DMS79 treated with DMSO at 0.1 percent for 48 hours (cell line): ENCODE measurements around the gene SSUH2.
"Not testable (repeated sequence)": the region's sequence is repeated elsewhere in the genome, so short reads cannot be mapped to it uniquely, and the experiment has no call there.

Source experiments
- DNase-seq: peaks from one replicate; lab custom pipeline; 2025; lab: John Stamatoyannopoulos, UW

The SSUH2 gene, protein sequence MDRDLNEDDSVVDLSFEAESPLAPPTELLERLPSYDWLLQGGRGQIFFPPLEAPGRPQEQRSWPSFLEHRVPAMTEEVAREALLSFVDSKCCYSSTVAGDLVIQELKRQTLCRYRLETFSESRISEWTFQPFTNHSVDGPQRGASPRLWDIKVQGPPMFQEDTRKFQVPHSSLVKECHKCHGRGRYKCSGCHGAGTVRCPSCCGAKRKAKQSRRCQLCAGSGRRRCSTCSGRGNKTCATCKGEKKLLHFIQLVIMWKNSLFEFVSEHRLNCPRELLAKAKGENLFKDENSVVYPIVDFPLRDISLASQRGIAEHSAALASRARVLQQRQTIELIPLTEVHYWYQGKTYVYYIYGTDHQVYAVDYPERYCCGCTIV

DNA sequence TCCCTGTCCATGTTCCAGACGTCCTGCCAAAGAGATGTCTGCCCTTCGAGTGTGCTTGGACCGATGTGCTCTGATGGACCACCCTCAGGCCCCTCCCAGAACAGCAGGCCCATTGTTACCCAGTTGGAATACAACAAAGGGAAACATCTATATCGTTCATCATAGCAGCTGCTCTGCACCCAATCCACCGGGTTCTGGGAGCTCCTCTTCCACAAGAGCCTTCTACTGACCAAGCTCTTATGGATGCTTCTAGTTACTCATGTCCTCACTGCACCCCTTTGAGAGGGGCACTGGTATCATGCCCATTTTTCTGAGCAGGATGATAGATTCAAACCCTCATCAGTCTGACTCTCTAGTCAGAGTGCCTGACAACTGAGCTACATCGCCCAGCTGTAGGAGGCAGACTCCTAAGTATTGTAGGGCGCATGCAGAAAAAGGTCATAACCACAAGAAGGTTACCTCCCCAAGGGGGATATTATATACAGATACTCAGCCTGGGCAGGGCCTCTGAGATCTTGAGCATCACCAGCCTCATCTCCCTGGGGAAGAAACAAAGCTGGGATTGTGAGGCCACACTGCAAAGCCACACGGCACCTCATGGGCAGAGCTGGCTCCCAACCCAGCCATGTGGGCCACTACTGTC, at the start of gene SSUH2:
TSS of gene SSUH2 (minus strand) at position 51 of the 643 bp plus-strand sequence. CDS start at position 11, 40 bp downstream.
- DNase-seq = no peak

DNA sequence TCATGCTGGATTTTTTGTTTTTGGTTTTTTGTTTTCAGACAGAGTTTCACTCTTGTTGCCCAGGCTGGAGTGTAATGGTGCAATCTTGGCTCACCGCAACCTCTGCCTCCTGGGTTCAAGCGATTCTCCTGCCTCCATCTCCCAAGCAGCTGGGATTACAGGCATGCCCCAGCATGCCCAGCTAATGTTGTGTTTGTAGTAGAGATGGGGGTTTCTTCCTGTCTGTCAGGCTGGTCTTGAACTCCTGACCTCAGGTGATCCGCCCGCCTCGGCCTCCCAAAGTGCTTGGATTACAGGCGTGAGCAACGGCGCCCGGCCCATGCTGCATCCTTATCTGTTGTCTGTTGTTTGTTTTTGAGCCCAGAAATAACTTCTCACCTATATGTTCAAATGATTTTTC, 46.7 kb upstream of the SSUH2 start:
- not testable (repeated sequence) for DNase-seq

DNA sequence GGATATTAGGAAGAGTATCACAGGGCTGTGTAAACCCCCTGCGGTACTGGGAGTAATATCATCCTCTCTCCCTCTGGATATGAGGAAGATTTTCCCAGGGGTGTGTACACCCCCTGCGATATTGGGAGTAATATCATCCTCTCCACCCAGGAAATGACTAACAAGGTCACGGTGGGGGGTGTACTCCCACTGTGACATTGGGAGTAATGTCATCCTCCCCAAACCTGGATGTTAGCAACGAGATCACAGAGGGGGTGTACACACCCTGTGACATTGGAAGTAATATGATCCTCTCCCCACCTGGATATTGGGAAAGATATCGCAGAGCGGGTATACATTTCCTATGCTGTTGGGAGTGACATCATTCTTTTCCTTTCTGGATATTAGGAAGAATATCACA, 40.4 kb upstream of the SSUH2 start:
- not testable (repeated sequence) for DNase-seq

DNA sequence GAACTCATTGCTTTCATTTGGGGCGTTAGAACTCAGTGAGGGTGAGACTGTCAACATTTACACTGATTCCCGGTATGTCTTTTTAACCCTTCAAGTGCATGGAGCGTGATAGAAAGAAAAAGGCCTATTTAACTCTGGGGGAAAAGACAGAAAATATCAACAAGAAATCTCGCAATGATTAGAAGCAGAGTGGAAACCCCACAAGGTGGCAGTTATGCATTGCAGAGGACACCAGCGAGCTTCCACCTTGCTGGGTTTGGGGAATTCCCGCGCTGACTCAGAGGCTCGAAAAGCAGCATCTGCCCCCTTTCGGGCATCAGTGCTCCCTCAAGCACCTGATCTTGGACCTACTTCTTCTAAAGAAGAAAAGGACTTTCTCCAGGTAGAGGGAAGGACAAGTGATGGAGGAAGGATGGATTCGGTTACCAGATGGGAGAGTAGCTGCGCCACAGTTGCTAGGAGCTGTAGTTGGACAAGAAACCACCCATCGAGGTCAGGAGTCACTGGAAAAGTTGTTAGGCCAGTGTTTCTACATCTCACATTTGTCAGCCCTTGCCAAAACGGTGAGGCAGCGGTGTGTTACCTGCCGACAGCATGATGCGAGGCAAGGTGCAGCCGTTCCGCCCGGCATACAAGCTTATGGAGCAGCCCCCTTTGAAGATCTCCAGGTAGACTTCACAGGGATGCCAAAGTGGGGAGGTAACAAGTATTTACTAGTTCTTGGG, 38.4 kb upstream of the SSUH2 start:
- not testable (repeated sequence) for DNase-seq

DNA sequence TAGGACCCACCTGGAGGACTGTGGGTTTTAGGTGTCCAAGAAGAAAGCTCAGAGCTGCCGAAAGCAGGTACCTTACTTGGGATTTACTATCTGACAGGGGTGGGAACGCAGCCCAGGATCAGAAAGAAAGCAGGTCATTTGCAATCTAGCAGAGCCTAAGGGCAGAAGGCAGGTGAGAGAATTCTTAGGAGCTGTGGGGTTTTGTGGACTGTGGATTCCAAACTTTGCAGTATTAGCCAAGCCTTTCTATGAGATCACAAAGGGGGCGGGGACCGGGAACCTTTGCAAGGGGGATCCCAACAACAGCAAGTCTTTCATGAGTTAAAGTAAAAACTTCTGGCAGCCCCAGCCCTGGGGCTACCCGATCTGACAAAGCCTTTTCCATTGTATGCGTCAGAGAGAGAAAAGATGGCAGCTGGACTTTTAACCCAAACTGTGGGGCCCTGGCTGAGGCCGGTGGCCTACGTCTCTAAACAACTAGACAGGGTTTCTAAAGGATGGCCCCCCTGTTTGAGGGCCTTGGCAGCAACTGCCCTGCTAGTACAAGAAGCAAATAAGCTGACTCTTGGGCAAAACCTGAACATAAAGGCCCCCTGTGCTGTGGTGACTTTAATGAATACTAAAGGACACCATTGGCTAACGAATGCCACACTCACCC, 37.4 kb upstream of the SSUH2 start:
- DNase-seq = not testable (repeated sequence)

DNA sequence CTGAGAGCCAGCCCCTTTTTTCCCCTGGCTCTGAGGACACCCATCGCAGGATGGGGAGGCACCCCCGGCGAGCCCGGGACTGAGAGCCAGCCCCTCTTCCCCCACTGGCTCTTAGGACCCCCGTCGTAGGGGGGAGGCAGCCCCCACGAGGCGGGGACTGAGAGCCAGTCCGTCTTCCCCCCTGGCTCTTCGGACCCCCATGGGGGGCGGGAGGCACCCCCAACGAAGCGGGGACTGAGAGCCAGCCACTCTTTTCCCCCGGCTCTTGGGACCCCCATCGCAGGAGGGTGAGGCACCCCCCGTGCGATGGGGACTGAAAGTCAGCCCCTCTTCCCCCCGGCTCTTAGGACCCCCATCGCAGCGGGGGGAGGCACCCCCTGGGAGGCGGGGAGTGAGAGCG, 36.8 kb upstream of the SSUH2 start:
- no peak for DNase-seq

DNA sequence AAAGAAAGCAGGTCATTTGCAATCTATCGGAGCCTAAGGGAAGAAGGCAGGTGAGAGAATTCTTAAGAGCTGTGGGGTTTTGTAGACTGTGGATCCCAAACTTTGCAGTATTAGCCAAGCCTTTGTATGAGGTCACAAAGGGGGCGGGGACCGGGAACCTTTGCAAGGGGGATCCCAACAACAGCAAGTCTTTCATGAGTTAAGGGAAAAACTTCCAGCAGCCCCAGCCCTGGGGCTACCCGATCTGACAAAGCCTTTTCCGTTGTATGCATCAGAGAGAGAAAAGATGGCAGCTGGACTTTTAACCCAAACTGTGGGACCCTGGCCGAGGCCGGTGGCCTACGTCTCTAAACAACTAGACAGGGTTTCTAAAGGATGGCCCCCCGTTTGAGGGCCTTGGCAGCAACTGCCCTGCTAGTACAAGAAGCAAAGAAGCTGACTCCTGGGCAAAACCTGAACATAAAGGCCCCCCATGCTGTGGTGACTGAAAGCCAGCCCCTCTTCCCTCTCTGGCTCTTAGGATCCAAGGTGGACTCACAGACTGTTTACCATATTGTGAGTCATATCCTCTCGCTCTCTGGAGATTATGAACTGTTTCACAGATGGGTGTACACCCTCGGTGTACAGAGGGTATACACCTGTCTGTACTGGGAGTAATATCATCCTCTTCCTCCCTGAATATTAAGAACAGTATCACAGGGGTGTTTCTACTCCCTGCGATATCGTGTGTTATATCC, 35.4 kb upstream of the SSUH2 start:
- DNase-seq = not testable (repeated sequence)

DNA sequence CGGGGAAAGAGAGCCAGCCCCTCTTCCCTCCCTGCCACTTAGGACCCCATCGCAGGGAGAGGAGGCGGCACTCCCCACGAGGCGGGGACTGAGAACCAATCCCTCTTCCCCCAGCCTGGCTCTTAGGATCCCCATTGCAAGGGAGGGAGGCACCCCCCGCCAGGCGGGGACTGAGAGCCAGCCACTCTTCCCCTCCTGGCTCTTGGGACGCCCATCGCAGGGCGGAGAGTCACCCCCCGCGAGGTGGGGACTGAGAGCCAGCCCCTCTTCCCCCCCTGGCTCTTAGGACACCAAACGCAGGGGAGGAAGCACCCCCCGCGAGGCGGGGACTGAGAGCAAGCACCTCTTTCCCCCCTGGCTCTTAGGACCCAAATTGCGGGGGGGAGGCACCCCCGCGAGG, 34.2 kb upstream of the SSUH2 start:
- no peak for DNase-seq

DNA sequence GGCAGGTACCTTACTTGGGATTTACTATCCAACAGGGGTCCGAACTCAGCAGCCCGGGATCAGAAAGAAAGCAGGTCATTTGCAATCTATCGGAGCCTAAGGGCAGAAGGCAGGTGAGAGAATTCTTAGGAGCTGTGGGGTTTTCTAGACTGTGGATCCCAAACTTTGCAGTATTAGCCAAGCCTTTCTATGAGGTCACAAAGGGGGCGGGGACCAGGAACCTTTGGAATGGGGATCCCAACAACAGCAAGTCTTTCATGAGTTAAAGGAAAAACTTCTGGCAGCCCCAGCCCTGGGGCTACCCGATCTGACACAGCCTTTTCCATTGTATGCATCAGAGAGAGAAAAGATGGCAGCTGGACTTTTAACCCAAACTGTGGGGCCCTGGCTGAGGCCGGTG, 32.7 kb upstream of the SSUH2 start:
- DNase-seq = not testable (repeated sequence)

DNA sequence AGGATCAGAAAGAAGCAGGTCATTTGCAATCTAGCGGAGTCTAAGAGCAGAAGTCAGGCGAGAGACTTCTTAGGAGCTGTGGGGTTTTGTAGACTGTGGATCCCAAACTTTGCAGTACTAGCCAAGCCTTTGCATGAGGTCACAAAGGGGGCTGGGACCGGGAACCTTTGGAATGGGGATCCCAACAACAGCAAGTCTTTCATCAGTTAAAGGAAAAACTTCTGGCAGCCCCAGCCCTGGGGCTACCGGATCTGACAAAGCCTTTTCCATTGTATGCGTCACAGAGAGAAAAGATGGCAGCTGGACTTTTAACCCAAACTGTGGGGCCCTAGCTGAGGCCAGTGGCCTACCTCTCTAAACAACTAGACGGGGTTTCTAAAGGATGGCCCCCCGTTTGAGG, 31.0 kb upstream of the SSUH2 start:
- not testable (repeated sequence) for DNase-seq

DNA sequence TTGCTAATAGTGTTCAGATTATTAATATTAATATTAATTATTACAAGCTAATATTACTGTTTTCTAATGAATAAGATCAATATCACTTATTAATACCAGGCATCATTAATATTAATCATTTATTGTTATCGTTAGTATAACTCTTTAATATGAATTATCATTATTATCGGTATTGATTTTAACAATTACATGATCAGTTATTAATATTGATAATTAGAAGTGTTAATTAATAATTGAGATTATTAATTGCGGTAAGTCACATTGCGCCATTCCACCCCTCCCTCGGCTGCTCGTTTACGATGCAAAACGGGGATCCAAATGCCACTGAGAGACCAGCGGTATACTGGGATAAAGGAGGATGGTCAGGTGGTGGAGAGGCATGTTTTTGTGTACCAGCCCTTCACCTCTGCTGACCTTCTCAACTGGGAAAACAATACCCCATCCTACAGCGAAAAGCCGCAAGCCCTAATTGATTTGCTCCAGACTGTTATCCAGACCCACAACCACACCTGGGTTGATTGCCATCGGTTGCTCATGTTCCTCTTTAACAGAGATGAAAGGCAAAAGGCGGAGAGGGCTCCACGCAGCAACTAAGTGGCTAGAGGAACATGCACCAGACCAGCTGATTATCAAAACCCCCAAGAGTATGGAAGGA, 28.6 kb upstream of the SSUH2 start:
- no peak for DNase-seq

DNA sequence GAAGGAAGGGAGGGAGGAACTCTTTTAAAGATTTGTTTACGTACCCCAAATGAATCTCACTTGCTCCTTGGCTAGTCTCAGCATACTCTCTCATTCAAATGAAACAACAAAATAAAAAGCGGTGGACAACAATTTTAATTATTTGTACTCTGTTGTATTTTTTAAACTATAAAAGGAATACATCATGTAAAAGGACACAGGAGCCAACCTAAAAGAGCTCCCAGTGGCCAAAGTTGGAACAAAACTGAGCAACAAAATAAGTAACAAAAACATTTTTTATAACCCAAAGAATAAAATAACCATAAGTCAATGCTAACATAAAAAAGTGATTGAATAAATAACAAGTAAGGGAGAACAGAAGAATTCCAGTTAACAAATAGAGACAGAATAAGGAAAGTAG, 24.4 kb upstream of the SSUH2 start:
- no peak for DNase-seq

DNA sequence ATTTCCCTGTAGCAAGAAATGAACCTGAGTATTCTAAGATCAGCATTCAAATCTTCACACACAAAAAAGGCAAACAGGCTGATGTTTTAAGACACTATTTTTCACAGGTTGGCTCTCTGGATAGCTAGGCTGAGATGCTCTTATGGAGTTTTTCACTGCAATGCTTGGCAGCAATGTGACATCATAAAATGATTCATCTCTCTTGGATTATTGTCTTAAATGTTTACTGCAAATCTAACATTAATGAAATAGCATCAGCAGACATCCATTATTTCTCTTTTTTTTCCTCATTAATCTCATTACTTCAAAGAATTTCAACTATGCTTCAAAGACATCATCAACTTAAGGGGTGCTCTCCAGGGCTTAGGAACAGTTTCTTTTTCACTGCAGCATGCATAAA, 23.6 kb upstream of the SSUH2 start:
- DNase-seq = no peak

DNA sequence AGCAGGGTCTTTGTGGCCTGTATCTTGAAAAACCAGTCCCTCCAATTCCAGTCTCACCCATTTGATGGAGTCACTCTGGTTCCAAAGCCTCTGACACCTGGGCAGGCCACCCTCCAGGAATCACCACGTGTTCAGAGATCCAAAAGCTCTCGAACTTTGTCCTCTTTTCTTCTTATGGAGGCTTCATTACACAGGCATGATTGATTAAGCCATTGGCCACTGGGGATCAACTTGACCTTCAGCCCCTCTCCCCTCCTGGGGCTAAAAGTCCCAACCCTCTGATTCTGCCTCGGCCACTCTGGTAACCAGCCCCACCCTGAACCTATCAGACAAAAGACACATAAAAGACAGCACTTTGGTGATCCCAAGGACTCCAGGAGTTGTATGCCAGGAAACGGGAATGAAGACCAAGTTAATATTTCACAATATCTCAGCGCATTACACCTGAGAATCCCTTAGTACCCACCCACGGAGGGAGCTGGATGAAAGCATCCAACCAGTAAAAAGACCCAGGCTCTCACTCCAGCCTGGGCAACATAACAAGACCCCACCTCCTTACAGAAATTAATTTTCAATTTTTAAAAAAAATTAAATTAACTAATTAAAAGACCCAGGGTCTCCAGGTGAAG, 23.0 kb upstream of the SSUH2 start:
- no peak for DNase-seq

DNA sequence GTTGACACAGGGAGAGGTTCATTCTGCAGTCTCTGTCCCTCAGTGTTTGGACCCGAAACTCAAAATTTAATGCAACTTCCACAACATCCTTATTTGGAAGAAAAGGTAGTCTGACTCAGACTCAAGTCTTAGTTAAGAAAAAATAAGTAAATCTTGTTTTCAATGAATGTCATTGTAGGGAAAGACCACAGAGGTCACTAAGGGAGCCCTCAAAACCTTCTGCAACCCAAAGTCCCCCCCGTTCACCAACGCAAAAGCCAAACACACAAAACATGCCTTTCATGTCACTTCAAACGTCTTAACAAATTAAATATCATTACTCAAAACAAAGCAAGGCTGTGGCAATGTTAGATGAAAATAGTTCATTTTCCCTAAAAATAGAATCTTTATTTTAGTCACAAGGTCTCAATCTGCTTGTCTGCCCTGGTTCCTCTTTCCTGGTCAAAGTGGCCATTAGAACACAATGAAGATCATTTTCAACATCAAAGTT, 20.9 kb upstream of the SSUH2 start:
- DNase-seq = no peak

DNA sequence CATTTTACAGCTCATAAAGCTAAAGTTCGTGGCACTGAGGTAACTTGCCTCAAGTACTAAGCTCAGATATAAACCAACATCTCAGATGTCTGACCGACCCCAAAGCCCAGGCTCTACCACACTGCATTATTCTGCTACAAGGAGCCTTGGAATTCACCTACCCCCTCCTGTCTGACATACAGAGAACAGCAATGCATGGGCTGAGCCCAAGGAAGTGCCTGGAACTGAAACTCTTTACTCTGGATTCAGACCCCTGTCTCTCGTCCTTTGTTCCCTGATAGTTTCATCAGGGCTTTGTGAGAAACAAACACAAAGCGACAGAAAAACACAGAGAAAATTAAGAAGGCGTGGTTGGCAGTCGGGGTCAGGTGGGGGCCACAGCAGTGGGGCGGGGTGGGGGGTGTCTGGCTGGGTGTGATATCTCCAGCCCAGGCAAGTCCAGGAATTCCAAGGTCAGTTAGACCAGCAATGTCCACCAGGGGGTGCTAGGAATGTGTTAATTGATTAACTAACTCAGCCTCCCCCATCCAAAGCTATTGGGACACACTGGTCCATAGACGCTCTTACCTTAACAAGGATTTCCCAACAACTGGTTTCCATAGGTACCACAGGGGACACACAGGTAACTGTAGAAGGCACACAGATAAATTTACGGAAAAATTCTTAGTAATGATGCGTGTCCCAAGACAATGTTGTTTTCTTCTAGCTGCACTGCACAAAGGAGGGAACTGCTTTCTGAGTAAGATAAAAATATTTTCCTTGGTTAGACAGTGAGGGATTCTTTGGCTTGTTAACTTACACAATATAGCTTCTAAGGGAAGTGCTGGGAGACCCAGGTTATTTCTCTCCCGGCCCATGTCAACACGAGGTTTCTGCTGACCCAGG, 18.8 kb upstream of the SSUH2 start:
- DNase-seq = peak; percentile 3

DNA sequence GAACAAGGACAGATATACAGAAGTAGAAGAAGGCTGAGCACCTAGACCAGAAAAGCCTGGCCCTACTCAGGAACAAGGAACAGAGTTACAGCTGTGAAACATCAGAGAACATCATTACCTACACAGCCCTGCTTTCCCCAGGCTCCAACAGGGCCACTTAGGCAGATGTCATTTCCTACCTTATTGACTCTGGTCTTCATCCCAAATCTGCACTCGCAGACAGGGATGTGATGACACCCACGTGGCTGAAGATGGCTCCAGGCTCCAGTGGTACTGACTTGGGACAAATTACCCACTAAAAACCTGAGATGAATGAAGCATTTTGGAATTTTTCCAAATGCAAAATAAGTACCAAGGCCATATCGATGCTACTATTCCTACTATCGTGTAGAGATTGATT, 18.0 kb upstream of the SSUH2 start:
- no peak for DNase-seq

DNA sequence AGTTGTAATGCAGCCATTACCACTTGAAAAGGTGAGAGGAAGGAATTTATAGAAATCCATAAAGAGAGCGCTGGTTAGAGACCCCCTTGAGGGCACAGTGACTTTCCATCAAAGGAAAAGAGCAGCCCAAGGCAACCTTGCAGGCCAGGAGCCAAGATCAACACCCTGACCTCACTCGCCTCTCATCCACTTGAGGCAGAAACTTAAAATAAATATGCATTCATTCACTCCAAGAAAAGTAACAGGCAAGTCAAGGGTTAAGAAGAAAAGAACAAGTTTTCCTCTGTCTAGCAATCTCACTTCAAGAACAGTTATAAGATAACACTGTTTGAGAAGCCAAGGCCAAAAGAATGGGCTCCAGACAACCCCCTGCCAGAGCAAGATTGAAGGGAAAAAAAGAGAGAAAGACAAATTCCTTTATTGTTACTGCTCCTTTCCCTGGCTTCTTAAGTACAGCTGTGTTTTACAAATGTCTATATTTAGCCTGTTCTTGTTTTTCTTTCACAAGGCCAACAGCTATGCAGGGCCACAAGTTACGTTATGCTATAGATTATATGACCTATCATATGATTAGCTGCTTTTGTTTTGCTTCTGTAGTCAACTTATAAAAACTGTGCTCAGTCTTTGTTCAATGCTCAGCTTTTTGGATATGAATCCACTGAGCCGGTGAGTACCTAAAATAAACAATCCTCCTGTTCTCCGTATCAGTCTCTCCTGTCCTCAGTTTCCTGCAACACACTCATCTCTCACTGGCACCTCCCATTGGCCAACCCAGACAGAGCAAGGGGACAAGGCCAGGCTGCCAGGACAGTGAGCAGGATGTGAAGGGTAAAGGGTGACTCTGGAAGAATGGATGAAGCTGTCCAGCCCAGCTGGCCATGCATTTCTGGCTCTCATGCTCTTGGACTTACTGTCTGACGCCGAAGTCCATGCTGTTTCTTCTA, 15.8 kb upstream of the SSUH2 start:
- DNase-seq = no peak
